Head of caudate nucleus (tissue), 42 donors: ENCODE results near the gene NGLY1.

Source experiments
- DNase-seq, 42 donors: peaks; one replicate each; pipeline versions ENCODE4 v3.0.0 to v3.0.0-alpha.2; 2020 to 2021; ENCODE audit warnings: mixed read lengths in 7 of 42
- intact Hi-C: fragments of 100-400 bp; cut with DNase I; formaldehyde crosslinking; loops from one replicate; pipeline ENCODE4 v1.15.0; 2022

NGLY1 gene

GRCh38 chr3:25679166-25679565, 104.1 kb downstream of the NGLY1 start:
- intact Hi-C loops = no loop called here
- peak in 1 of 42 donors; percentile 21 for DNase-seq

- no peak for DNase-seq
- intact Hi-C loops = no loop called here
These were observed 104.7 kb downstream of the NGLY1 start for GRCh38 chr3:25678581-25678980.

GRCh38 chr3:25677121-25677520, 106.1 kb downstream of the NGLY1 start:
- DNase-seq = no peak
- intact Hi-C loops = no loop called here

GRCh38 chr3:25674670-25675069, 108.6 kb downstream of the NGLY1 start:
- intact Hi-C loops = no loop called here
- no peak for DNase-seq

- DNase-seq = no peak
- intact Hi-C loops = no loop called here
These were observed 109.4 kb downstream of the NGLY1 start for GRCh38 chr3:25673738-25674298.
